ENCODE data around the gene STRN3.
"Not testable (repeated sequence)": the region's sequence is repeated elsewhere in the genome, so short reads cannot be mapped to it uniquely, and the experiment has no call there.

The STRN3 gene

GRCh38 chr14:31030469-31030868 is 4.3 kb upstream of the STRN3 start:
- DNase-seq = no peak

GRCh38 chr14:31029016-31029970 is 3.1 kb upstream of the STRN3 start:
- DNase-seq = no peak

- DNase-seq = no peak
Measured at GRCh38 chr14:31027847-31028246, 1.7 kb upstream of the STRN3 start.

- peak; percentile 91 for DNase-seq
Measured at GRCh38 chr14:31026450-31027235, 464 bp upstream of the STRN3 start.

- no peak for DNase-seq
Measured at GRCh38 chr14:31025367-31026076, 657 bp downstream of the STRN3 start, which contains the start of gene AP4S1. Gene AP4S1 (plus strand): TSS chr14:31025649. CDS start chr14:31066197, 40,548 bp downstream.

- DNase-seq = no peak
Measured at GRCh38 chr14:31024577-31025366, 1.4 kb downstream of the STRN3 start.

GRCh38 chr14:31024010-31024480 is 2.1 kb downstream of the STRN3 start:
- no peak for DNase-seq

- DNase-seq = no peak
Measured at GRCh38 chr14:31022386-31022785, 3.8 kb downstream of the STRN3 start.

GRCh38 chr14:31021576-31021949 is 4.6 kb downstream of the STRN3 start:
- no peak for DNase-seq

GRCh38 chr14:31020834-31021575 is 5.2 kb downstream of the STRN3 start:
- no peak for DNase-seq

GRCh38 chr14:31018057-31018645 is 8.0 kb downstream of the STRN3 start:
- no peak for DNase-seq

GRCh38 chr14:31013841-31014240 is 12.3 kb downstream of the STRN3 start:
- no peak for DNase-seq

GRCh38 chr14:31010935-31011334 is 15.2 kb downstream of the STRN3 start:
- DNase-seq = no peak

GRCh38 chr14:31009836-31010574 is 16.2 kb downstream of the STRN3 start:
- no peak for DNase-seq

- DNase-seq = no peak
Measured at GRCh38 chr14:31006703-31007102, 19.5 kb downstream of the STRN3 start.

GRCh38 chr14:31004007-31004406 is 22.2 kb downstream of the STRN3 start:
- DNase-seq = not testable (repeated sequence)

- DNase-seq = no peak
Measured at GRCh38 chr14:31003284-31003683, 22.9 kb downstream of the STRN3 start.

GRCh38 chr14:31001339-31001658 is 24.9 kb downstream of the STRN3 start:
- no peak for DNase-seq

GRCh38 chr14:31000629-31001338 is 25.4 kb downstream of the STRN3 start:
- no peak for DNase-seq
